Hypothalamus (tissue), 51 donors: ENCODE data around the gene KLHDC8A.
A peak's percentile ranks its signal among the peaks of the same experiment; 100 is the strongest.
"Not testable (repeated sequence)": the region's sequence is repeated elsewhere in the genome, so short reads cannot be mapped to it uniquely, and the experiment has no call there.

Experiments
- DNase-seq, 51 donors: peaks; one replicate each; lab custom pipeline; 2025; lab: John Stamatoyannopoulos, UW

Gene KLHDC8A

GRCh38 chr1:205373022-205373797, 16.5 kb upstream of the KLHDC8A start:
- DNase-seq = peak in 1 of 51 donors; percentile 42

- DNase-seq = no peak
Observed at GRCh38 chr1:205371871-205372660, 15.3 kb upstream of the KLHDC8A start.

- no peak for DNase-seq
Observed at GRCh38 chr1:205370780-205371179, 14.1 kb upstream of the KLHDC8A start.

- DNase-seq = peak in 8 of 51 donors; percentile 9 to 32 (median 18)
Observed at GRCh38 chr1:205369701-205370123, 13.0 kb upstream of the KLHDC8A start.

- no peak for DNase-seq
Observed at GRCh38 chr1:205368478-205368877, 11.8 kb upstream of the KLHDC8A start.

- no peak for DNase-seq
Observed at GRCh38 chr1:205365945-205366463, 9.3 kb upstream of the KLHDC8A start.

- DNase-seq = not testable (repeated sequence)
Observed at GRCh38 chr1:205365086-205365485, 8.4 kb upstream of the KLHDC8A start.

- DNase-seq = no peak
Observed at GRCh38 chr1:205360891-205361290, 4.2 kb upstream of the KLHDC8A start.

GRCh38 chr1:205359771-205360565, 3.2 kb upstream of the KLHDC8A start:
- peak in 33 of 51 donors; percentile 24 to 74 (median 51) for DNase-seq

- no peak for DNase-seq
Observed at GRCh38 chr1:205358579-205358978, 1.9 kb upstream of the KLHDC8A start.

GRCh38 chr1:205357567-205357966, 845 bp upstream of the KLHDC8A start:
- no peak for DNase-seq

- DNase-seq = peak in 12 of 51 donors; percentile 11 to 48 (median 26)
Observed at GRCh38 chr1:205355075-205355453, 1.7 kb downstream of the KLHDC8A start.

- DNase-seq = peak in 22 of 51 donors; percentile 13 to 81 (median 42)
Observed at GRCh38 chr1:205354259-205355074, 2.3 kb downstream of the KLHDC8A start.

- no peak for DNase-seq
Observed at GRCh38 chr1:205353612-205354011, 3.1 kb downstream of the KLHDC8A start.

- DNase-seq = no peak
Observed at GRCh38 chr1:205353191-205353590, 3.5 kb downstream of the KLHDC8A start.

GRCh38 chr1:205351984-205352713, 4.6 kb downstream of the KLHDC8A start:
- peak in 1 of 51 donors; percentile 22 for DNase-seq

GRCh38 chr1:205350691-205351141, 6.0 kb downstream of the KLHDC8A start:
- DNase-seq = no peak

GRCh38 chr1:205350124-205350523, 6.6 kb downstream of the KLHDC8A start:
- no peak for DNase-seq
